H1 (cell line): ENCODE data around the gene SPTBN1. TPM values are rescaled to one million over a fixed set of nuclear protein-coding genes. Genes with fewer than 3 reads are reported as not detected.

ENCODE experiments used
- CBX5 ChIP-seq: fragments of 300-800, 300-1000 bp; sonication (generic); IDR thresholded peaks from 2 replicates; pipeline ENCODE4 v1.7.1; 2016; ENCODE audit warnings: antibody characterized with exemption, low read length, low read depth
- JUN ChIP-seq: IDR thresholded peaks from 2 replicates; pipeline ENCODE4 v1.6.1; 2011; ENCODE audit warnings: low read depth, mild to moderate bottlenecking, improper control_type of control experiment, low read length
- RFX5 ChIP-seq: IDR thresholded peaks from 2 replicates; pipeline ENCODE4 v1.6.1; 2011; ENCODE audit warnings: low read depth, low read length, improper control_type of control experiment, borderline replicate concordance
- SRF ChIP-seq: IDR thresholded peaks from 2 replicates; pipeline ENCODE4 v1.6.1; 2011; ENCODE audit warnings: mild to moderate bottlenecking, low read depth, low read length, moderate library complexity
- polyA plus RNA-seq, 7 experiments: library from polyadenylated mRNA; depleted of rRNA in 3 of 7; stranded (reverse) in 5 of 7; unstranded in 2 of 7; fragments of >200 nt in 5 of 7; fragments of 200-250 nt in 2 of 7; gene quantifications; 1 replicate in 5 of 7; 2 replicates in 1 of 7; 4 replicates in 1 of 7; pipeline versions ENCODE4 v1.2.1 to v1.2.3, GENCODE V29; 2011 to 2013; ENCODE audit warnings: missing spikeins in 2 of 7, mixed read lengths in 2 of 7
- total RNA-seq: library from RNA; stranded (reverse); fragmentation: NEBNext Ultra II Directional; extraction: Animal tissue kit (Norgen Biotek cat#: 25700); gene quantifications from 2 replicates; pipeline ENCODE4 v1.2.1, GENCODE V29; 2021
- TF ChIP-seq, protein P1 (sequence below), 3 experiments: IDR thresholded peaks; 1 replicate in 2 of 3; 2 replicates in 1 of 3; pipeline versions ENCODE4 v1.5.1 to v1.6.1; 2011; ENCODE audit warnings: low read length in 3 of 3, mild to moderate bottlenecking in 3 of 3, inconsistent platforms in 2 of 3, low read depth in 1 of 3, moderate library complexity in 1 of 3; ENCODE audit not compliant: insufficient read depth in 1 of 3; ENCODE audit errors: control extremely low read depth in 1 of 3

Gene SPTBN1
- total and polyA plus RNA-seq, 2 of the 8 experiments (the other 6 are each of a cell fraction or from before 2014, with no cell fraction given): 31.8 to 180 TPM

DNA sequence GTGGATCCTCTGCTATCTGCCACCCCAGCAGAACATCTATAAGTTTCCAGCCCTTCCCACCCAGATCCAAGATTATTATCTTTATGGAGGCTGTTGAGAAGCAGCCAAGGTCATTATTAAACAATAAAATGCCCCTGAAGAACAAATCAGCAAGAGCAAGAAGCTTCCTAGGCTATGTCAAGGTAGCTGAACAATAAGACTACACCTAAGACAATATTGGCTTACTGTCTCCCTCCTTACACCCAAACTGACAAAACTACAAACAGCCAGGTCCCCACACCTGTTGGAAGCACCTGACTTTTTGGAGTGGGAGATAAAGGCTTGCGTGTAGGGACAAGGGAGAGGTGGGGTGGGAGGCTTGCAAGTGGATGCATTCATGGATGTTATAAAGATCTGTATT, 128.5 kb downstream of the SPTBN1 start (continued):
- TF ChIP-seq, protein P1, sequence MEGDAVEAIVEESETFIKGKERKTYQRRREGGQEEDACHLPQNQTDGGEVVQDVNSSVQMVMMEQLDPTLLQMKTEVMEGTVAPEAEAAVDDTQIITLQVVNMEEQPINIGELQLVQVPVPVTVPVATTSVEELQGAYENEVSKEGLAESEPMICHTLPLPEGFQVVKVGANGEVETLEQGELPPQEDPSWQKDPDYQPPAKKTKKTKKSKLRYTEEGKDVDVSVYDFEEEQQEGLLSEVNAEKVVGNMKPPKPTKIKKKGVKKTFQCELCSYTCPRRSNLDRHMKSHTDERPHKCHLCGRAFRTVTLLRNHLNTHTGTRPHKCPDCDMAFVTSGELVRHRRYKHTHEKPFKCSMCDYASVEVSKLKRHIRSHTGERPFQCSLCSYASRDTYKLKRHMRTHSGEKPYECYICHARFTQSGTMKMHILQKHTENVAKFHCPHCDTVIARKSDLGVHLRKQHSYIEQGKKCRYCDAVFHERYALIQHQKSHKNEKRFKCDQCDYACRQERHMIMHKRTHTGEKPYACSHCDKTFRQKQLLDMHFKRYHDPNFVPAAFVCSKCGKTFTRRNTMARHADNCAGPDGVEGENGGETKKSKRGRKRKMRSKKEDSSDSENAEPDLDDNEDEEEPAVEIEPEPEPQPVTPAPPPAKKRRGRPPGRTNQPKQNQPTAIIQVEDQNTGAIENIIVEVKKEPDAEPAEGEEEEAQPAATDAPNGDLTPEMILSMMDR (IDR thresholded peaks at IDR 0.05; ENCODE audit: control extremely low read depth in 1 of 3, insufficient read depth in 1 of 3, low read depth in 1 of 3, low read length in 3 of 3): no peak
- TF ChIP-seq JUN (no peak), RFX5 (no peak), SRF (no peak), CBX5 (no peak)
